Stimulated activated CD4-positive, alpha-beta T cell treated with anti-CD3 and anti-CD28 coated beads, TNF-alpha, amount 100 ng/mL, for 24 hours (primary cell): Measurements from ENCODE around the gene ASAP3.

Experiments
- DNase-seq, 3 experiments: peaks; one replicate each; pipeline ENCODE4 v3.0.0-alpha.2; 2020; ENCODE audit warnings: low read depth in 3 of 3

ASAP3 gene

DNA sequence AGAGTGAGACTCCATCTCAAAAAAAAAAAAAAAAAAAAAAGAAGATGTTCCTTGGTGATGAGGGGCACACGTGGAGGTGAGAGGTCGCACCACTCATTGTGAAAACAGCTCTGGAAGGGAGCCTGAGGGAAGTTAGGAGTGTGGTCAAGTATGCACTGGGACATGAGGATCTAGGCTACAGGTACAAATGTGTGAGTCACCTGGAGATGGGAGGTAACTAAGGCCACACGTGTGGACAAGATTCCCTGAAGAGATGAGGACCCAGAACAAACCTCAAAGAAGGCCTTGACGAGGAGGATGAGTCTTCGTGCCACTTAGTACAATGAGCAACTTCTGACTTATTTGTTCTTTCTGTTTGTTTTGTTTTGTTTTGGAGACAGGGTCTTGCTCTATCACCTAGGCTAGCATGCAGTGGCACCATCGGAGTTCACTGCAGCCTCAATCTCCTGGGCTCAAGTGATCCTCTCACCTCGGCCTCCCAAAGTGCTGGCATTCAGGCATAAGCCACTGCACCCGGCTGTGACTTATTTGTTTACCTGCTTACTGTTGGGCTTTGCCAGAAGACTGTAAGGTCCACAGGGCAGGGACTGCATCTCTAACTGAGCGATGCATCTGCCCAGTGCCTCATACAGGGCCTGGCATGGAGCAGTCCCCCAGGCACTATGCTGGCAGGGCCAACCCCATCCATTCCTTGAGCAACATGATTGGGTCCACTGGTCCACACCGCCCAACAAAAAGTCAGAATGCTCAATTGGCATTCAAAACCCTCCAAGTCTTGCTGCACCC is 6.4 kb downstream of the ASAP3 start:
- DNase-seq: no peak

DNA sequence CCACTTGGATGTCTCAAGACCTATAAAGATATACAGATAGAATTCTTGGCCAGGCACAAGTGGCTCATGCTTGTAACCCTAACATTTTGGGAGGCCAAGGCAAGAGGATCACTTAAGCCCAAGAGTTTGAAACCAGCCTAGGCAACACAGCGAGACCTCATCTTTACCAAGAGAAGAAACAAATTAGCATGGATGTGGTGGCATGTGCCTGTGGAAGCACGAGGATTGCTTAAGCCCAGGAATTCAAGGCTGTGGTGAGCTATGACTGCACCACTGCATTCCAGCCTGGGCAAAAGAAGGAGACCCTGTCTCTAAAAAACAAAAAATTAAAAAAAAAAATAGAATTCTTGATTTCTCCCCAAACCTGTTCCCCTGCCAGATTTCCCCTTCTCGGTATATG is 8.3 kb downstream of the ASAP3 start:
- DNase-seq: no peak

DNA sequence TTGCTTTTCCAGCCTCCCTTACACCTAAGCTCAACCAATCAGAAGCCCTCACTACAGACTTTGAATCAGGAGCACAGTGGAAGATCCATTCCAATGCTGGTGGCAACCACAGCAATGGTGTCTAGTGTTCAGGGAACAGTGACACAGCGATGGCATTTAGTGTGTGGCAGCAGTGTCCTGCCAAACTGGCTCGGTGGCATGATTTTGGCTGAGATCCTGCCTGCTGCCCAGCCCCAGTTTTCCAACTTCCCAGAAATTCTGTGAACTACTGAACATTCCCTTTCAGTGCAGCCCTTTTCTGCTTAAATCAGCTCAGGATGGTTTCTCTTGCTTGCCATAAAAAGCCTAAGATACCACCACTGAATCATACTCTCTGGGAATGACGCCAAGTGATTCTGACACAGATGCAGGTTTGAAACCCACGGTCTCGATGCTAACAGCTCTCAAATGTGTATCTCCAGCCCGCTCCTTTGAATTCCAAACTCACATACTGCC is 8.8 kb downstream of the ASAP3 start:
- no peak for DNase-seq

DNA sequence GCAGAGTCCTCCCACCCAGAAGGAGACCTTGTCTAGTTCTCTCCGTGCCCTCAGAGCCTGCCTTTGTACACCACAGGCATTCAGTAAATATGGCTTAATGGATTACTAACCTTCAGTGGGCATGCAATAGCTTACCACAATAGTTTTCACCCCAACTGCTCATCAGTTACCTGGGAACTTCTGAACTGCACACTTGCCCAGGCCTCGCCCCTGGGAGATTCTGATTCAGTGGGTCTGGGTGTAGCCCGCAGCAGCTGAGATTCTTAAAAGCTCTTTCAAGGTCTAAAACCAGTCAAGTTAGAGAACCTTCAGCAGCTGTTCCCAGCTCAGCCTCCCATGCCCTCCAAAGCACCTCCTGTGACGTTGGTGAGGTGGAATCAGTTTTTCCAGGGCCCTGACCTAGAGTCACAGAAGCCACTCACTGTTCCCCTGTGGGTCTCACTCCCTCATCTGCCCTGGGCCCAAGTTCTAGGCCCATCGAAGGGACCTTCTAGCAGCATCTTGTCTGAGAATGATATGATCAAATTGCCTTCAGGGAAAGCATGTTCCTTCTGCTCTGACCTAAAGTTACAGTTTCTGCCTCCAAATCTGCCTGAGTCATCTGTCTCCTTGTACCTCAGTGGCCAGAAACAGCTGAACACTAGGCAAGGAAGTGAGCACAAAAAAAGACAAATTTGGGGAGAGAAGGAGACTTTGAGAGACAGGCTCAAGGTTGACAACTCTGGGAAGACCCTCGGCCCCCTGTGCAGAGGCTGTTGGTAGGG is 10.8 kb downstream of the ASAP3 start:
- DNase-seq: no peak

DNA sequence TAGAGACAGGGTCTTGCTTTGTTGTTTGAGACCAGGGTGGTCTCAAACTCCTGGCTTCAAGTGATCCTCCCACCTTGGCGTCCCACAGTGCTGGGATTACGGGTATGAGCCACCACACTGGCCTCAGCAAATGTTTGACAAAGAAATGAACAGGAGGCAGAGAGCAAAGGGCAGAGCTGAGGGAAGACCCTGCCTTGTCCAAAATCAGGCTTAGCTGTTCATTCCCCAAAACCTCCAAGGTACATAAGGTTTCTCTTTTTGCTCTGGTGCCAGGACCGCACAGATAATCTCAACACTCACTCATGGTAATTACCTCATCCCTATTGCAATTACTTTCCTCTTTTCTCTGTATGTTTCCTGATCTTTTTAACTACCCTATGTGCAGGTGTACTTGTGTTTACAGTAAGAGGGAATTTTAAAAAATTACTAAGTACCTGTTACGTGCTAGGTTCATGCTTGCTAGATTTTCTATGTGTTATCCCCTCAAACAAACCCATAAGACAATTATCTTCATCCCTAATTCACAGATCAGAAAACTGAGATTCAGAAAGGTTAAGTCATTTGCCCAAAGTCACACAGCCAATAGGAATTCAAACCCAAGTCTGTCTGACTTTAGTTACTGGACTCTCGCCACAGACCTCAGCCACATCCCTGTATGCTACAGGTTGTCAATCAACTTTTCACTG is 11.5 kb downstream of the ASAP3 start:
- DNase-seq: no peak

DNA sequence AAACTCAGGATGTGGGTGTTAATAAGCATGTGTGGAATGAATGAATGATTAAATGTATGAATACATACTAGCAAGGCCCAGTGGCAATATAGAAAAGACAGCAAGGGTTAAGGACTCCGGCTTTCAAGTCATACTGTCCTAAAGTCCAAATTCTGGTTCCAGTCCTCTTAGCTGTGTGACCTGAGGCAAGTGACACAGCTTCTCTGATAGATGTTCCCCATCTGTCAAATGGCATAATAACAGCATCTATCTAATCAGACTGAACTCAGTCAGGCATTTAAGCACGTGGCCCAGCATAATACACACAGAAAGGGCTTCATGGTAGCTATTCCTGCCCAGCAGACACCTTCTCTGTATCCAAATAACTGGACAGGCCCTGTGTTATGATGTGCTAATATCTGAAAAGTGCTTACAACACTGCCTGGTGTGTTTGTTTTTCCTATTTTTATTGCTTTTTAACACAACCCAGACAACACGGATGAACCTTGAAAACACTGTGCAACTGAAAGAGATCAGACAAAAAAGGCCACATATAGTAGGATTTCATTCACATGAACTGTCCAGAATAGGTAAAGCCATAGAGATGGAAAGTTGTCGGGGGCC is 12.4 kb downstream of the ASAP3 start:
- DNase-seq: no peak

DNA sequence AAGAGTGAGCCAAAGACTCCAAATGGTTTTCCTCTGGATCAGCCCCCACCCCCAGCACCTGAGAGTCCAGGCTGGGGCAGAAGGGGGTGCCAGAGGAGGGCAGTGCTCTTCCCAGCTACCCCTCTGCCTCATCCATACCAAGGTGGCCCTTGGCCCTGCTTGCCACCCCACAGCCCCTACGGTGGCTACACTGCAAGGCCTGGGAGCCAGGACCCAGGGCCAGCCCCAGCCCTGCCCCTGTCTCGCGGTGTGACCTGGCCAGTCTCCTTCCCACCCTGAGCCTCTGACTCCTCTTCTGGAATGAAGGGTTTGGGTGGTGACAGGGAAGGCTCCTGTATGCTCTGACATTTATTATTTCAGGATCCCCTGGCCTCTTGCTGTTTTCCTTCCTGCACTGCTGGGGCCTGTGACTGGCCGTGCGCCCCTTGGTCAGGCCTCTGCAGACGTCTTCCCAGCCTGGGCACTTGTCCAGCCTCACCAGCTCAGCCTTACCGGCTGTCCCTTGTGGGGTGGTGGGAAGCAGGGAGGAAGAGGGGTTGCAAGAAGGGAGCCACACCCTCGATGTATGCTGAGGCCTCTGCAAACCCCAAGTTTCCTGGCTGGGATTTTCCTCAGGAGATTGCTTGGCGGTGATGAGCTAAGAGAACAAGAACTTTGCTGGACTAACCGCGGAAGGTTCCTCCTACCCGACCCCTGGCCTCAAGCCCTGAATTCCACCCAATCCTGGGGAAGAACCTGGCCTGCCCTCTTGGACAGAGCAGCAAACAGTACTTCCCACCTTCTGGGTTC is 13.5 kb downstream of the ASAP3 start:
- no peak for DNase-seq

DNA sequence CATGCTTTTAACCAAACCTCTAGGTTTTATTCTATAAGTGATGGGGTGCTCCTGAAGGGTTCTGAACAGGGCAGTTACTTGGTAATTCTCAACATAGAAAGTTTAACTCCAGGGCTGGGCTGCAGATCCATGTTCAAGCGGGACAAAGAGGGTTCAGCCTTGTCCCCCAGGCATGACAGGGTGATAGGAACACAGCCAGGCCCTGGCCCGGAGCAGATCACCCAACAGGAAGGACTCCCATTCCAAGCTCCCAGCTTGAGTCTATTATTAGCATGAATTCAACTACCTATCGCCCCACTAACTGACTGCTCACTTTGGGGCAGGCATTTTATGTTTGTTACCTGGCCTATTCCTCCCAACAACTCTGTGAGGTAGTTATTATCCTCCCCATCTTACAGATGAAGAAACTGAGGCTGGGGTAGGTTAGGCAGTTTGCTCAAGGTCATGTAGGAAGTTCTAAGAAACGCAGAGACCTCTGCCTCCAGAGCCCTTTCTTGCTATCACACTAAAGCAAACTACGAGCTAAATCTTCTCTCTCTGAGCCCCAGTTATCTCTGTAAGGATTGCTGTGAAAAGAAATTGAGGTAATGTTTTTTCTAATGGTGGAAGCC is 14.5 kb downstream of the ASAP3 start:
- DNase-seq: no peak

DNA sequence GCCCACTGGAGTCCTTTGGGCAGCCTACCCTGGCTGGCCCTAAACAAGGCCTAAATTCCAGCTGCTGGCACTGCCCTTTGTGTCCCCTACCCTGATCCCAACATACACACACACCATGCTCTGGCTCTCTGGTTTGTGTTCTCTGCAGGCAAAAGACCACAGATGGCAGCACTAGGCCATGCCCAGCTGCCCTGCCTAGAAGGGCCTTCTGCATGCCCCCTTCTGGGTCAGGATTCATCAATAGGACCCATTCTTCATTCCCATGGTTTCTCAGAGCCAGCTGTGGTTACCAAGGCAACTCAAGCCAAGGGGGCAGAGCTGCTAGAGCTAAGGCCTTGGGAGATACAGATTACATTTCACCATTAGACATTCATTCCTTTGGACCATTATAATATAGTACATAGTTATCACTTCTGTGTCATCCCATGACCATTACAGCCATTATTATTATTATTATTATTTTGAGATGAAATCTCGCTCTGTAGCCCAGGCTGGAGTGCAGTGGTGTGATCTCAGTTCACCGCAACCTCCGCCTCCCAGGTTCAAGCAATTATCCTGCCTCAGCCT is 17.5 kb downstream of the ASAP3 start:
- DNase-seq: no peak

DNA sequence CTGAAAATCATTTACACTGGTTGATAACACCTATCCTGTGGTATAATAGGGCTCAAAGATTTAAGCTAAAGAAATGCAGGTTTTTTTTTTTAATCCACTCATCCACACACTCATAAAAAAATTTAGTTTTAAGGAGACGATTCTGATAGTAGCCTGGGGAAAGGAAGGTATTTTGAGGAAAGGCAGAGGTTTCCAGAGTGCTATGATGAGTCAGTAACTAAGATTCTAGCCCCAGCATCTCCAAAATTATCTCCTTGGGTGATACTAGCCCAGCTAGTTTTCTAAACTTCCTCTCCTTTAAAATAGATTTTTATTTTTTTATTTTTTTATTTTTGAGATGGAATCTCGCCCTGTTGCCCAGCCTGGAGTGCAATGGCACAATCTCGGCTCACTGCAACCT is 20.7 kb downstream of the ASAP3 start:
- no peak for DNase-seq

DNA sequence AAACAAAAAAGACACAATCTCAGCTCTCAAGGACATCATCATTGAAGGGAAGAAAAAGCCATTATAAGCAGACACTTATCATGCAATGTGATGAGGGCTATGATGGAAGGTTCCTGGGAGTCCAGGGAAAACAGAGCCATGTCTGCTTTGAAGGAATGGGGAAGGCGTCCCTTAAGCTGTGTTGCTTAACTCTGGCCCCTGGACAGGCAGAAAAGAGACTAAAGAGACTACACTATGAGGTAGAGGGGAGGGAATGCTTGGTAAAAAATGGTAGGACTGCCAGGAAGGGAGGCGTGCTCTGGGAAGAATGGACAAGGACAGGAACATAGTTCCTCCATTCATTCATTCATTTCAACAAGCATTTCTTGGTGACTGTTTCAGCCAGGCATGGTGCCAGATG is 21.2 kb downstream of the ASAP3 start:
- no peak for DNase-seq

DNA sequence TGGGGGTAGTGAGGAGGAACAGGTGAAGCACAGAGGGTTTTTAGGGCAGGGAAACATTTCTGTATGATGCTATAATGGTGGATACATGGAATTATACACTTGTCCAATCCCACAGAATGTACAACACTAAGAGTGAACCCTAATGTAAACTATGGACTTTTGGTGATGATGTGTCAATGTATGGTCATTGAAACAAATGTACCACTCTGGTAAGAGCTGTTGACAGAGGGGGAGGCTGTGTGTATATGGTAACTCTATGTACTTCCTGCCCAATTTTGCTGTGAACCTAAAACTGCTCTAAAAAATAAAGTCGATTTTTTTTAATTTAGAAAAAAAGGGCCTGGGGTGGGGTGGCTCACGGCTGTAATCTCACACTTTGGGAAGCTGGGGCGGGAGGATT is 22.9 kb downstream of the ASAP3 start:
- no peak for DNase-seq

DNA sequence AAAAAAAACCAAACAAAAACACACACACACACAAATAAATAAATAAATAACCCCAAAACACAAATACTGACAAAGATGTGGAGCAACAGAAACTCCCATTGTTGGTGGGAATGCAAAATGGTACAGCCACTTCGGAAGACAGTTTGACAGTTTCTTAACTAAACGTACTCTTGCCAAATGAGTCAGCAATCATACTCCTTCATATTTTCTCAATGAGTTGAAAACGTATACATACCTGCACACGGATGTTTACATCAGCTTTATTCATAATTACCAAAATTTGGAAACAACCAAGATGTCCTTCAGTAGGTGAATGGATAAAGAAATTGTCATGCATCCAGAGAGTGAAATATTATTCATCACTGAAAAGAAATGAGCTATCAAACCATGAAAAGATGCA is 23.5 kb downstream of the ASAP3 start:
- DNase-seq: no peak

DNA sequence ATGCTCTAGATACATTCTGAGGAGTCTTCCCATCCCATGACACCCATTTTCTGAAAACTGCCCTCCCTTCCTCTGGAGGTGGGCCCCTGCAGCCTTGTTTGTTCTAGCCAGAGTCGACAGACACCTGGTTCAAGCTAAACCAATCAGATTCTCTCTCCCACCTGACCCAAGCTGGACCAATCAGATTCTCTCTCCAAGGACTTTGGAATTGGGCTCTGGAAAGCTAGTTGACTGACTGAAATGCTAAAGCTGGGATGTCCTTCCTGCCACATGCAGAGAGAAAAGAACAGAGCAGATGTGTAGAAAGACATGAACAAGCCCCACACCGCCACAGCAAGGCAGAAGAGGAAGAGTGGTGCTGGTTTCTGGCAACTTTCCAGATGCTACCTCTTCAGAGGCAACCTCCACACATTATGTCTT is 24.6 kb downstream of the ASAP3 start:
- no peak for DNase-seq

DNA sequence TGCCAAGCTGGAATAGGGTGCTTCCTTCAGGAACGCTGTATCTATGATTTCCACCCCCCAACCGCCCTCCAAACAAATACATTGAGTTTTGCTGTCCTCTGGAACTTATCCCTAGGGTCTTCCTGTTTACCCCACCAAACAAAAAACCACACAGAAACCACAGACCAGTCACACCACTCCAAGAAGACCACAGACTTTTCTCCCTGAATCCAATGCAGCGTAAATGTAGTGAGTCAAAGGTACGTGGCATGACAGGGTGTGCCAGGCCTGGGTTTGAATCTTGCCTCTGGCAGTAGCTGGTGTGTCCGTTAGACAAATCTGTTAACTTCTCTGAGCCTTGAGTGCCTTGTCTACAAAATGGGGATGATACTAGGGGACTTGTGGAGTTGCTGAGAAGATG is 27.8 kb downstream of the ASAP3 start:
- DNase-seq: no peak

DNA sequence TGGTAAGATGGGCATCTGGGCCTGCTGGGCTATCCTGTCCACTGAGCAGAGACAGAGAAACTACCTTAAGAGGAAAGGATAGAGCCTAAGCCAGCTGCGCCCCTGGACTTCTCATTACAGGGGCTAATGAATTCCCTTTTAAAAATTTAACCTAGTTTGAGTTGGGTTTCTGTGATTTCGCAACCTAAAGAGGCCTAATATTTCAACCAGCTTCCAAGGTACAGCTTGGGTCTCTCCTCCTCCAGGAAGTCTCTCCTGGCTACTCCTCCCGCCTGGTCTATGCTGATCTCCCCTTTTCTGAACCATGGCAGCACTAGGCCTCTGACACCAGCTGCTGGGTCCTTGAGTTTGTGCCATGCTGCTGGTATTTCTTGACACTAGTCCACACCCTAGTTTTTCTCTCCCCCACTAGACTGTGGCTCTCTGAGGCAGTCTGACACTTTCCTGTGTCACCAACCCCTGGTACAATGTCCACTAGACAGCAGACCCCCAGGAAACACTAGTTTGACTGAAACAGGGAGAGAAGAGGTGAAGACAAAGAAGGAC is 30.5 kb downstream of the ASAP3 start:
- no peak for DNase-seq

DNA sequence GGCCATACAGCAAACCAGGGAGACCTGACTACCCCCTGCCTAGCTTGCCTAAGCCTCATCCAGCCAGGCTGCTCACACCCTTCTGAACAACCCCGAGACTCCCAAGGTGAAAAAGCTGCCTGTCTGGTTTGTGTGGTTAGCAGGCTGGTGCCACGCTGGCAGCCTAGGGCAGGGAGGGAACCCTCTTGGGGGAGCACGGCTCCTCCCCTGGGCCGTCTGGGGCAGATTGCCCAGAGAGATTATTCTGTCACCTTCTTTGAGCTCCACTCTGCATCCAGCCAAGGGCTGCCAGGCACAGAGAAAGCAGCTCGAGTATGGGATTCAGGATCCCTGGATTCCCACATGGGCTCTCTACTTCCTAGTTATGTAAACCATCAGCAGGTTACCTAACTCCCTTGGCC is 32.0 kb downstream of the ASAP3 start:
- peak in 1 of 3 experiments; percentile 1 for DNase-seq

DNA sequence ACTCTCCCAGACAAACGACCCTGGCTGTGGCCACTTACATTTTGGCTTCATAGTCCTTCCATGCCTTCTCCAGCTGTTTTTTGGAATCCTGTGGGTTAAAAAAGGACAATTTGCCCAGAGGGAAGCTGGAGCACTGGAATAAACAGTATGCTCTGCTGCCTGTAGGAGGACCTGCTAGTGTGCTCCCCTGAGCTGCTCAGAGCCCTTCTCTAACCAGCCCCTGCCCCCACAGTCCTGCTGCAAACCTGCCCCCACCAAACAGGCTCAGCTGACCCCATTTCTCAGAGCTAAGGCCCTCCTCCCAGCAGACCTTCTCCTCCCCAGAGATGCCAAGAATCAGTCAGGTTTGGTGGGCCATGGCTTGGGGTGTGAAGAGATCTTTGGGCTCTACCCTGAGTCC is 32.5 kb downstream of the ASAP3 start:
- no peak for DNase-seq

DNA sequence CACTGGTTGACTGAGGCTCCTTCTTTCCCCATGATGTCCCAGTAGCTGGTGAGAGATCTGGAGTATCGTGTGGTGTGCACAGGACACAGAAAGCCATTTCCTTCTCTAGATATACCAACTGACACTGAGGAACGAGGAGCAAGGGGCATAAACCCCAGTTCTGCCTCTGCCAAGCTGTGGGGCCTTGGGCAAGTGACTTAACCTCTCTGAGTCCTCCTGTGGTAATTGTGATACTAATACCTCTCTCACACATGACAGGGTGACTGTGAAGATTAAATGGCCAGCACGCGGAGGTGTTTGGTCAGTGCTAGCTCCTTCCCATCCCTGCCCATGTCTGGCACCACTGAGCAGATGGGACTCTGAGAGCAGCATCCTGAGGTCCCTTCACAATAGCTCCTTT is 33.1 kb downstream of the ASAP3 start:
- no peak for DNase-seq

DNA sequence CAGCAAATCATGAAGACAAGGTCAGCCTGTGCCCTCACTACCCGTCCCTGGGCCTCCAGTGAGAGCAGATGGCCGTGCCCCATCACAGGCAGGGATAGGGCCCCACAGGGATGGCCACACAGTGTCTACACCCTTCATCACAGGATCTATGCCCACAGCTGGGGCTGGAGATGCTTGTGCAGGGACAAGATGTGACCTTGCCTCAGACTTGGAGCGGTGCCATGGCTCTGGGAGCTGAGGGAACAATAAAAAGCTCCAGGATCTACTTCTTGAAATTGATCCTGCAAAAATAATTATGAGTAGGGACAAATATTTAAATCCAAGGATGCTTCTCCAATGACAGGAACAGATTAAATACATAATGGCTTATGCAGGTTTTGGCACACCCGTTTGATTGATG is 34.0 kb downstream of the ASAP3 start:
- no peak for DNase-seq
